Neural progenitor cell (in vitro differentiated cells): Measurements from ENCODE around the gene MSTN. TPM values are rescaled to one million over a fixed set of nuclear protein-coding genes. Genes with fewer than 3 reads are reported as not detected.

Experiments
- DNase-seq: peaks from one replicate; pipeline ENCODE4 v3.0.0-alpha.2; 2016; ENCODE audit warnings: low spot score
- H2AFZ ChIP-seq: fragments of 200-600 bp; sonication (generic); replicated peaks from 2 replicates; pipeline ENCODE4 v1.6.1; 2016; ENCODE audit warnings: antibody characterized with exemption
- H3F3A ChIP-seq: fragments of 200-600 bp; sonication (generic); 2 replicates; pipeline ENCODE4 v1.6.1; 2016; ENCODE audit warnings: antibody characterized with exemption, low read depth
- H3K27ac ChIP-seq: fragments of 200-600 bp; sonication (generic); 2 replicates; pipeline ENCODE4 v1.5.1; 2016; ENCODE audit warnings: mild to moderate bottlenecking
- H3K27me3 ChIP-seq: fragments of 200-600 bp; sonication (generic); 2 replicates; pipeline ENCODE4 v1.6.1; 2016; ENCODE audit warnings: mild to moderate bottlenecking, moderate library complexity
- H3K36me3 ChIP-seq: fragments of 200-600 bp; sonication (generic); 2 replicates; pipeline ENCODE4 v1.5.1; 2016
- H3K4me1 ChIP-seq: fragments of 200-600 bp; sonication (generic); 2 replicates; pipeline ENCODE4 v1.6.1; 2016; ENCODE audit warnings: mixed run types
- H3K4me2 ChIP-seq: fragments of 200-600 bp; sonication (generic); 2 replicates; pipeline ENCODE4 v1.6.1; 2016
- H3K4me3 ChIP-seq: fragments of 200-600 bp; sonication (generic); 2 replicates; pipeline ENCODE4 v1.5.1; 2016
- H3K79me2 ChIP-seq: fragments of 200-600 bp; sonication (generic); 2 replicates; pipeline ENCODE4 v1.6.1; 2016; ENCODE audit warnings: low read depth
- H3K9ac ChIP-seq: fragments of 200-600 bp; sonication (generic); 2 replicates; pipeline ENCODE4 v1.6.1; 2016
- H3K9me3 ChIP-seq: fragments of 200-600 bp; sonication (generic); 2 replicates; pipeline ENCODE4 v1.5.1; 2016; ENCODE audit warnings: low read depth
- H4K20me1 ChIP-seq: fragments of 200-600 bp; sonication (generic); 2 replicates; pipeline ENCODE4 v1.6.1; 2016; ENCODE audit warnings: low read depth
- H3K27ac Mint-ChIP-seq: 3 replicates; pipeline ENCODE4 v1.8.0; 2021; ENCODE audit warnings: mixed read lengths
- H3K27me3 Mint-ChIP-seq: 2 replicates; pipeline ENCODE4 v1.8.0; 2022; ENCODE audit warnings: low read depth, mild to moderate bottlenecking, inconsistent platforms, moderate library complexity, mixed read lengths; ENCODE audit not compliant: insufficient read depth
- H3K36me3 Mint-ChIP-seq: 3 replicates; pipeline ENCODE4 v1.8.0; 2021; ENCODE audit warnings: mixed read lengths
- H3K4me1 Mint-ChIP-seq: 3 replicates; pipeline ENCODE4 v1.8.0; 2021; ENCODE audit warnings: mixed read lengths
- H3K4me3 Mint-ChIP-seq: 3 replicates; pipeline ENCODE4 v1.8.0; 2021; ENCODE audit warnings: mild to moderate bottlenecking, moderate library complexity, mixed read lengths
- H3K9me3 Mint-ChIP-seq: 3 replicates; pipeline ENCODE4 v1.8.0; 2020; ENCODE audit warnings: mixed read lengths
- CTCF ChIP-seq: fragments of 200-600 bp; sonication (generic); IDR thresholded peaks from 2 replicates; pipeline ENCODE4 v1.5.1; 2017; ENCODE audit warnings: antibody characterized with exemption, mild to moderate bottlenecking
- EZH2 ChIP-seq: fragments of 200-600 bp; sonication (generic); IDR thresholded peaks from 2 replicates; pipeline ENCODE4 v1.6.1; 2017; ENCODE audit warnings: antibody characterized with exemption, mild to moderate bottlenecking, moderate library complexity
- EZH2phosphoT487 ChIP-seq: fragments of 200-600 bp; sonication (generic); IDR thresholded peaks from 2 replicates; pipeline ENCODE4 v1.6.1; 2017; ENCODE audit warnings: antibody characterized with exemption
- total RNA-seq: library from RNA; depleted of rRNA; stranded (reverse); fragments of >200 nt; gene quantifications from 2 replicates; pipeline ENCODE4 v1.2.3, GENCODE V29; 2015; ENCODE audit warnings: low replicate concordance

MSTN gene
- total RNA-seq: 0.54 TPM in 1 of 2 replicates, not detected in the other

GRCh38 chr2:190062601-190063000 lies at the start of gene MSTN:
Gene MSTN, minus strand, starts transcription at chr2:190062729. Its CDS starts 133 bp downstream, at chr2:190062596.
- Histone ChIP-seq H3K36me3 (no peaks in the 10 kb centered on the region), H3F3A (no peaks in the 10 kb centered on the region), H3K4me1 (no peaks in the 10 kb centered on the region), H3K27ac (no peak within 1 kb of the TSS), H3K9me3 (no peaks in the 10 kb centered on the region), H3K27me3 (no peaks in the 10 kb centered on the region), H4K20me1 (no peaks in the 10 kb centered on the region), H3K4me3 (no peak within 1 kb of the TSS), H3K79me2 (no peaks in the 10 kb centered on the region), H2AFZ (no peak within 1 kb of the TSS), H3K4me2 (no peak within 1 kb of the TSS), H3K9ac (no peak within 1 kb of the TSS)
- Mint-ChIP-seq H3K27ac (no peak within 1 kb of the TSS), H3K4me3 (no peak within 1 kb of the TSS), H3K9me3 (no peaks in the 10 kb centered on the region), H3K4me1 (no peaks in the 10 kb centered on the region), H3K36me3 (no peaks in the 10 kb centered on the region), H3K27me3 (no peaks in the 10 kb centered on the region)
- TF ChIP-seq EZH2phosphoT487 (no peak), EZH2 (no peak), CTCF (no peak)
- DNase-seq: no peak

- H3F3A ChIP-seq: no peaks in the 10 kb centered on the region
- H2AFZ ChIP-seq: no peak overlapping the region
- no peaks in the 10 kb centered on the region for H3K36me3 ChIP-seq
- no peaks in the 10 kb centered on the region for H3K27me3 Mint-ChIP-seq
- no peaks in the 10 kb centered on the region for H3K36me3 Mint-ChIP-seq
- no peaks in the 10 kb centered on the region for H3K4me1 ChIP-seq
- no peak overlapping the region for H3K27ac Mint-ChIP-seq
- no peaks in the 10 kb centered on the region for H4K20me1 ChIP-seq
- H3K79me2 ChIP-seq: no peaks in the 10 kb centered on the region
- H3K9me3 ChIP-seq: no peaks in the 10 kb centered on the region
- H3K9ac ChIP-seq: no peak overlapping the region
- no peak overlapping the region for H3K27ac ChIP-seq
- DNase-seq: no peak
- no peaks in the 10 kb centered on the region for H3K9me3 Mint-ChIP-seq
- no peak overlapping the region for H3K4me3 Mint-ChIP-seq
- H3K4me2 ChIP-seq: no peak overlapping the region
- TF ChIP-seq CTCF (no peak), EZH2phosphoT487 (no peak), EZH2 (no peak)
- no peak overlapping the region for H3K4me3 ChIP-seq
- no peaks in the 10 kb centered on the region for H3K4me1 Mint-ChIP-seq
- H3K27me3 ChIP-seq: no peaks in the 10 kb centered on the region
These were observed 48.6 kb upstream of the MSTN start for GRCh38 chr2:190111166-190111565.

- Histone ChIP-seq H3K4me3 (no peak overlapping the region), H3K9ac (no peak overlapping the region), H3K27ac (no peak overlapping the region), H3K4me2 (no peak overlapping the region), H3K4me1 (no peaks in the 10 kb centered on the region), H3K36me3 (no peaks in the 10 kb centered on the region), H3F3A (no peaks in the 10 kb centered on the region), H3K27me3 (no peaks in the 10 kb centered on the region), H3K79me2 (no peaks in the 10 kb centered on the region), H2AFZ (no peak overlapping the region), H3K9me3 (no peaks in the 10 kb centered on the region), H4K20me1 (no peaks in the 10 kb centered on the region)
- Mint-ChIP-seq H3K4me1 (no peaks in the 10 kb centered on the region), H3K9me3 (no peaks in the 10 kb centered on the region), H3K27ac (no peak overlapping the region), H3K4me3 (no peak overlapping the region), H3K27me3 (no peaks in the 10 kb centered on the region), H3K36me3 (no peaks in the 10 kb centered on the region)
- no peak for TF ChIP-seq EZH2phosphoT487
- TF ChIP-seq EZH2: no peak
- TF ChIP-seq CTCF: no peak
- DNase-seq: no peak
These were observed 48.2 kb upstream of the MSTN start for GRCh38 chr2:190110699-190111098.
